ENCODE measurements around the gene CELF5. TPM values are rescaled to one million over a fixed set of nuclear protein-coding genes. Genes with fewer than 3 reads are reported as not detected.

CELF5 gene
- total RNA-seq, 4 donors from 2014 or later: not detected

GRCh38 chr19:3278749-3279148 lies 54.3 kb downstream of the CELF5 start:
- no peak for TF ChIP-seq EP300 (IDR thresholded peaks at IDR 0.05)
- TF ChIP-seq POLR2A (IDR thresholded peaks at IDR 0.05): no peak
- TF ChIP-seq POLR2AphosphoS5 (IDR thresholded peaks at IDR 0.05): no peak
- TF ChIP-seq CTCF (IDR thresholded peaks at IDR 0.05): no peak
- no peak overlapping the region for H3K27ac ChIP-seq
- WGBS, 2 donors (ENCODE audit: low coverage in 1 of 2): 50 to 73% methylated on average over 1 to 5 of the region's 5 CpGs
- H3K4me1 ChIP-seq: peaks cover 0 to 16% (median 6%) of the 10 kb centered on the region in 3 donors
- H3K36me3 ChIP-seq: no peaks in the 10 kb centered on the region
- no peak for ATAC-seq
- no peak overlapping the region for H3K4me3 ChIP-seq
- H3K9me3 ChIP-seq: no peaks in the 10 kb centered on the region
- H3K27me3 ChIP-seq: peaks cover 100% of the 10 kb centered on the region

DNA sequence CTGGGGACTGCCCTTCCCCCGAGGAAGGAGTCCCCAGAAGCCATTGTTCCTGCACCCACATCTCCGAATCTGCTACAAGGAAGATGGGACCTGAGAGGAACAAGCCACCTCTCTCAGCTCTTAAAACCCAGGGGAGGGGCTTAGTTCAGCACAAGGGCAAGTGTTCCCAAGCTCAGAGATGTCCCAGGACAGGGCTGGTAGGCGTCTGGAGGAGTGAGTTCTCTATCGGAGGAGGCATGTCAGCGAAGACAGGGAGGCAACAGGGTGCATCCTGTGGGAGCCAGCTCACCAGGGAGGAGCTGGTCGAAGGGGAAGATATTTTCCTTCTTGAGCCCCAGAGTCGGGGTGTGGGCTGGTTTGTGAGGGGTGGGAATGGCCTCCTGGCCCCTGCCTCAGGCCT lies 54.8 kb downstream of the CELF5 start:
- Histone ChIP-seq H3K27ac (no peak overlapping the region), H3K9me3 (no peaks in the 10 kb centered on the region), H3K4me3 (no peak overlapping the region), H3K4me1 (peaks cover 0 to 17% (median 6%) of the 10 kb centered on the region in 3 donors), H3K36me3 (no peaks in the 10 kb centered on the region), H3K27me3 (peaks cover 100% of the 10 kb centered on the region)
- ATAC-seq: no peak
- TF ChIP-seq CTCF (IDR thresholded peaks at IDR 0.05) (no peak), POLR2AphosphoS5 (IDR thresholded peaks at IDR 0.05) (no peak), EP300 (IDR thresholded peaks at IDR 0.05) (no peak), POLR2A (IDR thresholded peaks at IDR 0.05) (no peak)
- 57 to 69% methylated on average over 2 to 5 of the region's 7 CpGs for WGBS, 2 donors (ENCODE audit: low coverage in 1 of 2)

DNA sequence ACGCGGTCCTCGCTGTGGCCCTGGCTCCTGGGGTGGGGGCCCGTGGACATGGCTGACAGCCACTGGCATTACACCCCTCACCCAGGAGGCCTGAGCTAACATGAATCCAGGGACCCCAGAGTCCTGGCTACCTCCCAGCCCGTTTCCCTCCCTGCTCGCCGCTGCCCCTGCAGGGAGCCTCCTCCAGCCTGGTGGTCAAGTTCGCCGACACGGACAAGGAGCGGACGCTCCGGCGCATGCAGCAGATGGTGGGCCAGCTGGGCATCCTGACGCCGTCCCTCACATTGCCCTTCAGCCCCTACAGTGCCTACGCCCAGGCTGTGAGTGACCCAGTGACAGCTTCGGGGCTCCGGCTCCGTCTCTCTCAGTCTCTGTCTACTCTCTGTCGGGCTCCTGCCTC lies 56.6 kb downstream of the CELF5 start:
- no peak for TF ChIP-seq CTCF (IDR thresholded peaks at IDR 0.05)
- no peak for TF ChIP-seq POLR2AphosphoS5 (IDR thresholded peaks at IDR 0.05)
- no peak for TF ChIP-seq POLR2A (IDR thresholded peaks at IDR 0.05)
- no peak for TF ChIP-seq EP300 (IDR thresholded peaks at IDR 0.05)
- no peaks in the 10 kb centered on the region for H3K9me3 ChIP-seq
- no peak overlapping the region for H3K4me3 ChIP-seq
- no CpG with 5 or more reads among the region's 21 CpGs for WGBS, 2 donors (ENCODE audit: low coverage in 1 of 2)
- H3K4me1 ChIP-seq: peaks cover 0 to 24% (median 8%) of the 10 kb centered on the region in 3 donors
- H3K27me3 ChIP-seq: peaks cover 100% of the 10 kb centered on the region
- H3K27ac ChIP-seq: no peak overlapping the region
- no peak for ATAC-seq
- no peaks in the 10 kb centered on the region for H3K36me3 ChIP-seq

DNA sequence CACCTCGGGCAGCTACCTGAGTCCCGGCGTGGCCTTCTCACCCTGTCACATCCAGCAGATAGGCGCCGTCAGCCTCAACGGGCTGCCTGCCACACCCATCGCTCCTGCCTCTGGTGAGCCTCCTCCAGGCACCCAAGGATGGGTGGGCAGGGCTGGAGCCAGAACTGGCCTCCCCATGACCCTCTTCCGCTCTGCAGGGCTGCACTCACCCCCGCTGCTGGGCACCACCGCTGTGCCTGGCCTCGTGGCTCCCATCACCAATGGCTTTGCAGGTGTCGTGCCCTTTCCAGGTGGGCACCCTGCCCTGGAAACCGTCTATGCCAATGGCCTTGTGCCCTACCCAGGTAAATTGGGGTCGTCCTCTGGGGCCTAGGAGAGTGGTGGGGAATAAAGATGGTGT lies 57.7 kb downstream of the CELF5 start:
- H3K4me3 ChIP-seq: no peak overlapping the region
- H3K27me3 ChIP-seq: peaks cover 97% of the 10 kb centered on the region
- H3K36me3 ChIP-seq: no peaks in the 10 kb centered on the region
- WGBS, 2 donors (ENCODE audit: low coverage in 1 of 2): 60 to 81% methylated on average over 1 to 5 of the region's 14 CpGs
- peaks cover 0 to 19% (median 8%) of the 10 kb centered on the region in 3 donors for H3K4me1 ChIP-seq
- no peaks in the 10 kb centered on the region for H3K9me3 ChIP-seq
- TF ChIP-seq POLR2AphosphoS5 (IDR thresholded peaks at IDR 0.05) (no peak), POLR2A (IDR thresholded peaks at IDR 0.05) (no peak), EP300 (IDR thresholded peaks at IDR 0.05) (no peak), CTCF (IDR thresholded peaks at IDR 0.05) (no peak)
- ATAC-seq: no peak
- no peak overlapping the region for H3K27ac ChIP-seq

GRCh38 chr19:3282564-3282963 lies 58.1 kb downstream of the CELF5 start:
- H3K27me3 ChIP-seq: peaks cover 93% of the 10 kb centered on the region
- H3K27ac ChIP-seq: no peak overlapping the region
- H3K4me1 ChIP-seq: peaks cover 0 to 19% (median 8%) of the 10 kb centered on the region in 3 donors
- no peak for ATAC-seq
- H3K4me3 ChIP-seq: no peak overlapping the region
- H3K36me3 ChIP-seq: no peaks in the 10 kb centered on the region
- H3K9me3 ChIP-seq: no peaks in the 10 kb centered on the region
- WGBS, 2 donors (ENCODE audit: low coverage in 1 of 2): 61 to 62% methylated on average over 4 to 5 of the region's 6 CpGs
- no peak for TF ChIP-seq POLR2AphosphoS5 (IDR thresholded peaks at IDR 0.05)
- TF ChIP-seq POLR2A (IDR thresholded peaks at IDR 0.05): no peak
- no peak for TF ChIP-seq EP300 (IDR thresholded peaks at IDR 0.05)
- TF ChIP-seq CTCF (IDR thresholded peaks at IDR 0.05): no peak
